ENCODE measurements around the gene ADGRB2.

The ADGRB2 gene

DNA sequence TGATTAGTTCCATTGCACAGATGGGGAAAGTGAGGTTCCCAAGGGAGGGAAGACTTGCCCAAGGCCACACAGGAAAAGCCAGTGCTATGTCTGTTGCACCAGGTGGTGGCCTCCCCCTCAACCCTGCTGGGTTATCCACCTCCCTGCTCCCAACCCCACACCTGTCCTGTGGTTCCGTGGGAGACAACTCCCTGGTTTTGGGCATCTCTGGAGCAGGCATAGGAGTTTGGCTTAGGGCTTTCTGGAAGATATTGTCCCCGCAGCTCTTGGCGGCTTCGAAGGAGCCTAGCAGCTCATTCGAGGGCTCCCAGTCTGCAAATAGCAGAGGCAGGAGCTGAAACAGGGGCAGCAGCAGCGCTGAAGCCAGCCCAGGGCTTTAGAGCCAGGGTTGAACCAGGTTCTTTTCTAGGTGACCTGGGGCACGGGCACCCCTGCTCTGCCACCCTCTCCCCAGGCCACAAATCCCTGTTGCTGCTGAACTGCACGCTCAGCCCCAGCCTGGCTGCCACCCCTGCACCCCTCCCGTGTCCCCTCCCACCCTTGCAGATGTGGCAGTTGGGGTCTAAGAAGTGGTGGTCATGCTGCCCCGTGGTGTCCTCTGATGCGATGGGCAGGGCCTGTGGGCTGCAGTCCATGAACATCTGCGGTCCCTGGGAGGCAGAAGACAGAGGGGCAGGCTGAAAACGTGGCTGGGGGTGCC is 29.6 kb upstream of the ADGRB2 start:
- DNase-seq = no peak

DNA sequence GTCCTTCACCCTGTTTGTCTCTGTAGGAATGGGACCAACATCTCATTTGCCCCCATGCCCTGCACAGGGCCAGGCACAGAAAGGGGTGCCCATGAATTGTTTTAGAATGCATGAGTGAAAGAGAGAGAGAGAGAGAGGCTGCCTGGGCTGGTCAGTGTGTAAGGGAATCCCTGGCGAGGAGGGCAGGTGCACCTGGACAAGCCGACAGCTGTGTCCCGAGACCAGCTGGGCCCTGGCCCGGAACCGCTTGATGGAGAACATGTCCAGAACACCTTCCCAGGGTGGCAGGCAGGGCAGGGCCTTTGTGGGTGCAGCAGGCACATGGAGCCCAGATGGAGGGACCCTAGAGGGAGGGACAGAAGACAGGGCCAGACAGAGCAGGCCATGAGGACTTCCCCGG is 28.9 kb upstream of the ADGRB2 start:
- DNase-seq = no peak

DNA sequence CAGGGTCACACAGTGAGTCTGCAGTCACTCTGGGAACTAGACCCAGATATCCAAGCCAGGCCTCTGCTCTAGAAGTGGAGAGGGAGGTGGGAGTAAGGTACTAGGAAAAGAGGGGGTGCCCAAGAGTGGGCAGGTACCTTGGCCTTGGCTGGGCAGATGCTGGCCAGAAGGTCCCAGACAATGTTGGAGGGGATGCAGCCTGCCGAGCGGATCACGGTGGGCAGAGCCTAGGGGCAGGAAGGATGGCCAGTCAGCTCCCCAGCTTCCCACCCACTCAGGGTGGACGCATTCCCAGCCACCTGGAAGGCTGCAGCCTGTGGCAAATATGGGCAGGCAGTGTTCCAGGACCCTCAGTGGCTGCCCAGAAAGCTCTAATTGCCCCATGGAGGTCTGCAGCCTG is 28.4 kb upstream of the ADGRB2 start:
- no peak for DNase-seq

DNA sequence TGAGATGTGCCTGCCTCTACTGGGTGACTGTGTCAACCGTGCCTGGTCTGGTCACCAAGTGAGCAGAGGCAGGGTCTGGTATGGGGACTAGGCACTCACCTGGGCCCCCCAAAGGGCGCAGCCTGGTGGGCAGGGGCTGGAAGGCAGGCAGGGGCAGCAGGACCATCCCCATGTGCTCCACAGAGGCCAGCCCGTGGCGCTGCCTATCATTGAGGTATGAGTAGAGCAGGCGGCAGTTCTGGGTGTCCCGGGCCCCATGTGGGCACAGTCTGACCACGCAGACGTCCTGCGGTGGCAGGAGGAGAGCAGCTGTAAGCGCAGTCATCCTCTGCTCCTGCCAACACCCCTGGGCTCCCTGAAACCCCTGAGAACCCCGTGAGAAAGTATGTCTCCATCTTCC is 28.0 kb upstream of the ADGRB2 start:
- no peak for DNase-seq

DNA sequence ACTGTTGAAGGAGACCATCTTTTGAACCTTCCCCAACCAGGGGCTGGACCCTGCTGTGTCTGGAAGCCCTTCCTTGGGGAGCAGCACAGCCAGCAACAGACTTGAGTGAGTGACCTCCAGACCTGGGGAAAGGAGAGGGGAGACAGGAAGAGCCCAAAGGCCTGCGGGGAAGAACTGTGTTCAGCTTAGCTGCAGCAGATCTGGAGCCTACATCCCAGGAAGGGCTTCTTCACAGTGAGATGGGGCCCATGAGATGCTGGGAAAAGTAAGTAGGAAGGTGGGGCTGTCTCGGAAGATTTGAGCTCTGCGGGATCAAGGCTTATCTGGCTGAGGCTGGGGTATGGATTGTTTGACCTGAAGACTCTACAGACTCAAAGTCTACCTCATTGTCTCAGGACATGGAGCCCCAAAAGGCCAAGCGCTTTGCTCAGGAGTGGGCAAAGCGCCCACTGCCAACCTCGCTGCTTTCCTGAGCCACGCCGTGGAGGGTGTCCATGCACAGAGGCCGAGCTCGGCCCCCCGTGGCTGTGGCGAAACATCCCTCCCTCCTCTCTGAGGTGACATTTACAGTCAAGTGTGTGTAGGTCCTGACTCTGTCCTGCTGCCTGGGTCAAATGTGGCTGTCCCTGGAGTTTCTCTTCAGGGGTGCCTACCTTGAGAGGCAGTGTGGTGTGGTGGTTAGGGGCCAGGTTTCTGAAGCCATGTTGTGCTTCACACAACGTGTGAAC is 27.2 kb upstream of the ADGRB2 start:
- DNase-seq = no peak

DNA sequence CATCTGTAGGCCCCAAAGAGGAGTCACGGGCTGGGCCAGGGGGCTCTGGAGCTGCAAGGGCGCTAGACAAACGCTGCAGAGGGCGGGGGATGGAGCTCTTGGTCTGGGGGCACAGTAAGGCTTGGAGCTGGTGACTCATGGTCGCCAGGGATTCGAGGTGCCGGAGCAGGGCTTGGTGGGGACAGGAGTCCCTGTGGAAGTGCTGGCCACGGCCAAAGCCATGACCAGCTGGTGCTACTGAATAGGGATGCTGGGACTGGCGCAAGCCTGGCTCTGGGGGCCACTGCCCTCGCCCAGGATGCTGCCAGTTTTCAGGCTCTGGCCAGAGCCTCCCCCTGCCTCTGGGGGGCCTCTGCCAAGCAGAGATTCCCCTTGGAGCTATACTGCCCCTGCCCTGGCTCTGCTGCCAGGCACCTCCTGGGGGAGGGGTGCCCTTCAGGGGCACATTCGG is 26.5 kb upstream of the ADGRB2 start:
- DNase-seq = no peak

DNA sequence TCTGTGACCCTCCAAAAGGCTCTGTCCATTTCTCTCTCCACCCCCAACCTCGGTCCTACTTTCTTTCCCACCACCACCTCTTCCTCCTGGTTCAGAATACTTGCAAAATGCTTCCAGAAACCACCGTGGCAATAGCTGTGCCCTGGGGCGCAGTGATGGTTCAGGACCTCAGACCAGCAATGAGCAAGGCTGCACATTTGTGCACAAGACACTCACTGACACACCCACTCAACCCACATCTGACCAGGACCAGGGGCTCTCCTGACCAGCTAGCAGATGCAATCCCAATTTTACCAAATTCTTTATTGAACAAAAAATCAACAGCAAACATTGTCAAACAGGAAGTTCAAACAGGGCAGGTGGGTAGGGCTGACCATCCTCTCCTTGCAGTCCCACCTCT is 26.0 kb upstream of the ADGRB2 start:
- DNase-seq = no peak

DNA sequence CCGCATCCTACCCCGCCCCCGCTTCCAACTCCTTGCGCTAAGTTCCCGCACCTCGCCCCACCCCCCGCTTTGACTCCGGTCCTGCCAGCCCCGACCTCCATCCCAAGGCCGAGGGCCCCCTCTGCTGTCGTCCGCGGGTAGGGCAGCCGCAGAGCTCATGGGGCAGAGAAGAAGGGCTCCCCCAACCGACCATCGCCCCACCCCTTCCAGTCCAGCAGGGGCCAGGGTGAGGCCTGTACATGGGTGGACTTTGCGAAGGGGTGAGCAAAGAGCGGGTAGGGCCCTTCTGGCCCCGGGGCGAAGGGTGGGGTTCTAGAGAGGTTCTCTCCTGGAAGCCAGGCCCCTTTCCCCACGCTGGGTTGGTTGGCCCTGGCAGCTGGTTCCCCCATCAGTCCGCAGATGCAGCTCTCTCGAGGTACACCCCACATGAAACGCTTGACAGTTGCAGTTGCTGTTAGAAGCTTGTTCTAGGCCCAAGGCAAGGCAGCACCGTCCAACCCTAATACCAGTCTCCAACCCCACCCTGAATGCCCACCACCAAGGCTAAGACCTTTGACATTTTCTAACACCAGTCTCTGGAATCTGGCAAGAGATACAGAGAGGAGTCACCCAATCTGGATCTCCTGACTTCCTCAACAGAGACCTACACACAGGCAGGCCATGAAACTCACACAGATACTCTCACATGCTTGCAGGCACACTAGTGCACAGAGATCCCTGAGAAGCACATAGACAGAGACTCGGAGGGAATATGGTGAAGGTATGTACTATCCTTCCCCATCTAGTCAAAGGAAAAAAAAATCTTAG is 25.3 kb upstream of the ADGRB2 start:
- DNase-seq = peak; percentile 97

DNA sequence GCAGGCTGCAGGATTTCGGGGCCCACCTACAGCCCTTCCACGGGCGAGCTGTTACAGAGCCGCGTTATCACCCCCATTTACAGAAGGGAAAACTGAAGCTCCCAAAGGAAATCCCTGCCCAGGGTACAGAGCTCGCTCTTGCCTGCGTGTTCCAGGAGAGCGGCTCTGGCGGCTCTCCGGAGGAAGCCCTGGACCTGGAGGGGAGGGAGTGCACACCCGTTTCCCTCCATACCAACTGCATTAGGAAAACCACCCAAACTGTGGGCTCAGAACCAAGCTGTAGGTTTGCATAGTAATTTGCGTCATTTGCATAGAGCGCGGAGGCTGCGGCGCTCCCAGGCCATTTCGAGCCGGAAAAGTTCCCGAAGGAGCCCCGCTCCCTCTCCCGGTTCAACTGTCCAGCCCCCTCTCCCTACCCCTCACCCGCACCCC is 24.7 kb upstream of the ADGRB2 start:
- no peak for DNase-seq

DNA sequence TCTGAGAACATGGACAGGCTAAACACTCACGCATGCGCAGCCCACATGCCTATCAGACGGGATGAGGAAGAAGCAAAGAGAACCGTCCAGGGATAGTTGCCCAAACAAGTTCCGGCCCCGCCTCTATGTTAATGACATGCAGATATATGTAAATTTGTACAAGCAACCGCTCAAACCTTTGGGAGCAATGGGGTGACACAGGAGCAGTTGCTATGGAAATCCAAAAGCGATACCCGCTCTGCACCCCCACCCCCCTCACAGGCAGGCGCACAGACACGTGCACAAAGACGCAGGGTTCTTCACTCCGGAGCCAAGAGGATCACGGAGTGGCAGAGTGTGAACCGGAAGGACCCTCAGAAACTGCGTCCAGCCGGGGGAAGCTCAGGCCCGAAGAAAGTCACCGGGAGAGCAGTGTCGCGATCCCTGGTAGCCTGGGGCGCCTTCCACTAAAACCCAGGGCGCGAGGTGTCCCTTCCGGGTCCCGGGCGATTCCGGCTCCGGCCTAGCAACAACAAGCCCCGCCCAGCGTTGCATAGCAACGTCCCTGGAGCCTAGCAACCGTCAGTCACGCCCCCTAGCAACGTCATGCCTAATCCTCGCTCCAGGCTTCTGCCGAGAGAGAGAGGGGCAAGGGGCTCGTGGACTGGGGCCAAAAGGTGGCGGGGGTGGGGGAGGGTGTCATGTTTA is 24.1 kb upstream of the ADGRB2 start:
- peak; percentile 83 for DNase-seq

DNA sequence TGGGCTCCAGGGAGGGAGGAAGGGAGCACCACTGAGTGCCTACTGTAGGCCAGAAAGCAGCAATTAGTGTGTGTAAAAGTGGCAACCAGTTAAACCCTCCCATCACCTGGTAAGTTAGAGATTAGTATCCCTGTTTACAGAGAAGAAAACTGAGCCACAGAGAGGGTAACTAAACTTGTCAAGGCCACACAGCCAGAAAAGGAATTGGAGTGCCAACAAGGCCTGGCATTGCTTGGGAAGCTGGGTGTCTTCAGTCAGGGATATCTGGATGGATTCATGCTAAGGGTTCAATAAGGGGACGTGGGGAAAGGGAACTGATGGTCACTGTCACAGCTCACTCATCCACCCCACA is 23.6 kb upstream of the ADGRB2 start:
- no peak for DNase-seq

DNA sequence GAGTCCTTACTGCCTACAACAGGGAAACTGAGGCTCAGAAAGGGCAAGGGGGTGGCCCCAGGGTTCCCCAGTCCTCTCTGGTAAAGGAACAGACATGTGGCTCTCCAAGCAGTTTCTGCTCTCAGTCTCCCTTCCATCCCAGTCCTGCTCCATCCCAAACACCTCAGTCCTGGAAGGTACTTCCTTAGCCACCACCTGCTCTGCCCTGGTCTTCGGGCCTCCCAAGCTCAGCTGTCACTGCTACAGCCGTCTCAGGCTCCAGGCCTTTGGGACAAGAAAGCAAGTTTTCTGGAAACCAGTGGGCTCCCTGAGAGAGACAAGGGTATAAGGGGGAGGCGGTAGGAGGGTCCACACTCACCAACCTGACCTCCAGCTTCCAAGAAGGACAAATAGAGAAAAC is 23.1 kb upstream of the ADGRB2 start:
- DNase-seq = no peak

DNA sequence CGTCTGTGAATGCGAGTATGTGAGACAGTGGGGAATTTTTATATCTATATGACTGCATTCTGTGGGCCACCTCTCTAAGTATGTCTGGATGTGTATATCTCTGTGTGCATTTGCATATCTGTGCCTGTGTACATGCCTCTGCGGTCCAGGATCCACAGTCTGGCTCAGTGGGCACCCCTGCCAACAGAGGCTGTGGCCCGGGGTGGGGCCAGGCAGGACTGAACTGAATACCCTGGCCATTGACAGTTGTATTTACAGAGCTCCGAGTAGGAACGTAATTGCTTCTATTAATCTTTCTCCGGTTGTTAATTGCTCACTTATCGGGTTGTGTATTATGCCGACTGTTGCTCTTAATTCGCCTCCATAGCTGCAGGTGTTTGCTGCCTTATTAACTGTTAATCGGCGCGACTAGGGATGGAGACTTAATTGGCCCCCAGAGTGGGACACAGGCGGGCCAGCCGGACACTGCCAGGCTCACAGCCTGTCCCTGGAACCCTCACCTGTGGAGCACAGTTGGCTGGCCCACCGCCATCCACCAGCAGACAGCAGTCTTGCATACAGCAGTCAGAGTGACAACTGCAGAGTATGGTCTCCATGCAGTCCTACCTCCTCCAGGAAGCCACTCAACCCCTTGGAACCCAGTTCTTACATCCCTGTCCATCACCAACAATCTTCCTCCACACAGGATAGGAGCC is 22.4 kb upstream of the ADGRB2 start:
- DNase-seq = no peak

DNA sequence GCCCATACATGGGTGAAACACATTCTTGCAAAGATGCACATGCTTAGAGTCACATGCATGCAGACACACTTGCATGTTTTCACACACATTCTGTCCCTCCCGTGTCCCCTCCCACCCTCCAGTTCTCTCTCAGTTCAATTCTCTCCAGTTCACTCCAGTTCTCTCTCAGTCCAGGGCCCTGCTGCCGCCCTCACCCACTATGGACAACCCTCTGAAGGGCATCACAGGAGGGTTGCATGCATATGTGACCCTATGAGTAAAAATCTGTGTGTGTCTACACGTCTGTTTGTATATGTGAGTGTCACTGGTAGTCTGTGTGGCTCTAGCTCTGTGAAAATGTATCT is 21.8 kb upstream of the ADGRB2 start:
- no peak for DNase-seq

DNA sequence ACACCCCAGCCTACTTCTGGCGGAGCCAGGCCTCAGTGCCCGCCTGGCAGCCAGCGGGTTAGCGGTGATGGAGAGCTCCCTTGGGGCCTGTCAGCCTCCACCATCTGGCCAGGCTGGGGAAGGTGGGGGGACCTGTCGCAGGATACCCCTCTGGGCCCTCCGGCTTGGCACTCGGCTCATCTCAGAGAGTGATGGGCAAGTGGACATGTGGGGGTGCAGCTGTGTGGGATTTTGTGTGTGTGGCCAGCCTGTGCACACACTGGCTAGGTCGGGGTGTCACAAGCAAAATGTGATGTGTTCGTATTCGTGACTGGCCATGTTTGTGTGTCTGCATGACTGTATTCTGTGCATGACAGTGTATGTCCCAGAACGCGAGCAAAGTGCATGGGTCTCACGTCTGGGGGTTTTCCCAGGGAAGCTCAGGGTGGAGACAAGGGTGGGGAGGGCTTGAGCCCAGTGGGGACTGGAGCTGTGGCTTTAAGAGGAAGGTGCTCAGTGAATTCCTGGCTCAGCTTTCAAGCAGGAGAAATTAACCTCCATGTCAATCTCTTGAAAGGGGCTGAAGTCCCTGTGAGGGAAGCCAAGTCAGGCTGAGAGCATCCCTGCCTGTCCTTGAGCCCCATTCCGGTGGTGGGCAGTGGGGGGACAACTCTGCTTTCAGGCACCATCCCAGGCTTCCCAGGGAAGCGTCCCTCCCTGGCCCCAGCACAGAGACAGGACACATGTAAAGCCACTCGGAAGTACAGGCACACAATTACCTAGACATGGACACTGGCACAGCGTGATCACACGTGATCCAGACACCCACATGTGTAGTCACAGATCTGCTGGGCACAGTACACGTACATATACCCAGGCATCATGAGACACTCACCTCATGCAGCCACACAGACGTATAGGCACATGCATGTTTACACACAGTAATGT is 21.1 kb upstream of the ADGRB2 start:
- no peak for DNase-seq

DNA sequence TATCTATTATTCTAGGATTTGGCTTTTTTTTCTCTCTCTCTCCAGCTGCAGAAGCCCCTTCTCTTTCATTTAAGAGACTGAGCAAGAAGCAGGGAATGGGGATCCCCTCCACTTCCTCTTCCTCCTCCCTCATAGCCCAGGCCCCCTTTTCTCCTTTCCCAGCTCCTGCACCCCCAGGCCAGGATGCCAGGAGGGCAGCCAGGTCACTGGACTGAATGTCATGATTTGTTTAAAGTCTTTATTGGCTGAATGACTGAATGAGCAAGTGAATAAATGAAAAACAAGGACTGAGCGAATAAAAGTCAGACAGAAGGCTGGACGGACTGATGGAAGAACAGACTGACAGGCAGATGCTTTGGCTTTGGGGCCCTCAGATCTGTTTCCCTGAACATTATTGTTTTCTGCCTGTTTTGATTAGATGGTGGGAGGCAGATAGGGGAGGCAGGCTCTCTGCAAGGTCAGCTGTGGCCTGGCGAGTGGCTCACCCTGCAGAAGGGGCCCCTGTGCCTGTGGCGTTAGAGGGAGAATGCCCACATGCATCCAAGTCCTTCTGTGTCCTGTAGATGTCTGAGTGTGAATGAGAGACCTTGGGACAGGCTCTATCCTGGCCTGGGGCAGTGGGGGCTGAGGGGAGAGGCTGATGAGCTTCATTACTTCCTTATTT is 20.3 kb upstream of the ADGRB2 start:
- DNase-seq = no peak

DNA sequence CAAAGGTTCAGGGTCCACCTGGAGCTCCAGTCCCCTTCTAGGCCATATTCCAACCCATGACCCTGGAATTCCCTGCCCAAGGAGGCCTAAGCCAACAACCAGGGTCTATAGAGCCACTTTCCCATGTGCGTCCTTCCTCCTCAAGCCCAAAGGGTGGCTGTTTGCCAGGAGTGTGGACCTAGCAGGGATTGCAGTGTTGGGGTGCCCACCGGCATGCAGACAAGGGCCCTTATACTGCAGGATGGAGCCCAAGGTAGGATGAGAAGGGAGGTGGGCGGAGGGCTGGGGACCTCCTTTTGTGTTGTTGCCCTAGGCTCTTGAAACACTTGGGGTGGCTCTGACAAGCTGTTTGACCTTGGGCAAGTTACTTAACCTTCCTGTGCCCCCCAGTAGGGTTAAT is 19.7 kb upstream of the ADGRB2 start:
- no peak for DNase-seq

DNA sequence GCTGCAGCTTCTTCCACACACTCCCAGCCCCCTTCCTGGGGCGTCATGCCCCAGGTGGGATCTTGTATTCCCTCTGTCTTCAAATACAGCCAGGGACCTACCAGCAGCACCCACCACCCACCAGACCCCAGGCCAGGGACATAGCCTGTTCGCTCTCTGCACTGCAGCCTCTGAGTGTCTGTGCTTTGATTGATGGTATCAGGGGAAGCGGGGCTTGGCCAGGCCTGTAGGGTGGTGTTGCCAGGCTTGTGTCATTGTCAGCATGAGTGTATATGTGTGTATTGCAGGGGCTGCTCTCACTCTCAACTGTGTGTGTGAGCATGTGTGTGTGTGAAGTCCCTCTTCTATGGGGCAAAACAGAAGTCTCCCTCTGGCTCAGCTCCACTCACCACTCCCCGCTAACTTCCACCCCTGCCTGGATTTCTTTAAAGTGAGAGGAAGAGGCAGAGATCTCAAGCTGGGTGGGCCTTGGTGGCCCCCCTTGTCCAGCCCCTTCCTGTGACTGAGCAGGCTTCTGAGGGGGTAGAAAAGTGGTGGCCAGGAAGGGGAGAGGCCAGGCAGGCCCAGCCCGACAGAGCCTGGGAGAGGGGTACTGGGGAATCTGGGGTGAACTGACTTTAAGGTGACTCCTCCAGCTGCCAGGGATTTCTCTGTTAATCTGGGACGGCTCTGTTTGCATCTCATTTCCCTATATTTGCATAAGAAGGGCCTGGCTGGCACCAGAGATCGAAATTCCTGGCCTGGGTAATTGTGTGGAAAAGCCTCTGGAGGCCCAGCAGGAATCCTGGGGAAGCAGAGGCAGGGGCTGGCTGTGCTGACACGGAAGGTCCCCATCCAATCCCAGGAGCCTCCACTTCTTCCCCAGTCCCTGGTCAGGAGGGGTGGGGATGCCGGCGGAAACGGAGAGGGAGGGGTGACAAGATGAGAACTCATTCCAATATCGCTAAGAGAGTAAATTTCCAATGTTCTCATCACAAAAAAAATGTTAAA is 18.6 kb upstream of the ADGRB2 start:
- no peak for DNase-seq

DNA sequence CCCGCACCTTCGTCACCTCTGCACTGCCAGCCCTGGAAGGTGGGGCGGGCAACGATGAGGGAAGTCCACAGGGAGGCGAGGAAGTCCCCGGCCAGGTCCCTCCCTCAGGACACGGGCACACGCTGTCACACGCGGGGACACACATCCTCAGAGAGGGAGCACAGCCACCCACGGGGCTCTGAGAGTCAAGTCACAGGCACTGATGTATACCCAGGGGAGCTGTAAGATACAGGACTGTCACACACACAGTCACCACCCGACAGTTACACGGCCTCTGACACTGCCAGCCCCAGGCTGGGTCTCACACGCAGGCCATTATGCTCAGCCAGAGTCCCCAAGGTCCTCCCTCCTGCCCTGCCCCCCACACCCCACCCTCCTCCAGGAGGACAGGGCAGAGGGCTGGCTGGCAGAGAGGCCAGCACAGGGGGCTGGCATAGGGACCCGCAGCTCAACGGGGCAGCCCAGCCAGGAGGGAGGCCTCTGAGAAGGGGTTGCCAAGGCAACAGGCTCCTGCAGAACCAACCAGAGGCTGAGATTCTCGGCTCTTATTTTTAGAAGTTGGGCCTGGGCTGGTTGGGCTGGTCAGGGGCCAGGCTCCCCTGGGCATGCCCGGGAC is 17.7 kb upstream of the ADGRB2 start:
- DNase-seq = no peak
